ENCODE measurements around the gene PTDSS2.

PTDSS2 gene

DNA sequence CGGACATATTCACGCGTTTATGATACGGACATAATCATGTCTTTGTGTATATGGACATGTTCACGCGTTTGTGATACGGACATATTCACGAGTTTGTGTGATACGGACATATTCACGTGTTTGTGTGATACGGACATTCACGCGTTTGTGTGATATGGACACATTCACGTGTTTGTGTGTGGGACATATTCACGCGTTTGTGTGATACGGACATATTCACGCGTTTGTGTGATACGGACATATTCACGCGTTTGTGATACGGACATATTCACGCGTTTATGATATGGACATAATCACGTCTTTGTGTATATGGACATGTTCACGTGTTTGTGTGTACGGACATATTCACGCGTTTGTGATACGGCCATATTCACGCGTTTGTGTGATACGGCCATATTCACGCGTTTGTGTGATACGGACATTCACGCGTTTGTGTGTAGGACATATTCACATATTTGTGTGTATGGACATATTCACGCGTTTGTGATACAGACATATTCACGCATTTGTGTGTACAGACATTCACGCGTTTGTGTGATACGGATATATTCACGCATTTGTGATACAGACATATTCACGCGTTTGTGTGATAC lies 24.9 kb downstream of the PTDSS2 start:
- no peaks in the 10 kb centered on the region for H4K20me1 ChIP-seq (ENCODE audit: insufficient read depth, low read length)
- no peak overlapping the region for H3K27ac ChIP-seq (ENCODE audit: low read depth, low read length, poor library complexity, severe bottlenecking)

DNA sequence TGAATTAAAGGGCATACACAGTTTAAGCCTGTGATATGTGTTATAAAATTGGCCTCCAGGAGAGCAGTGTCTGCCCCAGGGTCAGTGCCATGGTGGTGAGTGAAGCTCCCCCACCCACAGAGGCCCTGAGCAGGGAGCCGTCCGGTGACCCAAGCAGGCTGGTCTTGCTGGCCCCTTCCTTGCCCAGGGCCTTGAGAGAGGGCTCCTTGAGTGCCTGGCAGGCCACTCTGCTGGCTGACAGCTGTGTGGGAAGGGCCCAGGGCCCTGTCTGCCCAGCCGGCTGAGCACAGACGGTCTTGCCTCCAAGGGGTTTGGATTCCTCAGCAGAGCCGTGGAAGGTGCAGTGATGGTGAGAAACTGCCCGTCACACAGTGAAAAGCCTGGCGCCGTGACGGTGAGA lies 25.9 kb downstream of the PTDSS2 start:
- Histone ChIP-seq H4K20me1 (ENCODE audit: insufficient read depth, low read length) (no peaks in the 10 kb centered on the region), H3K9me3 (ENCODE audit: low read length) (no peaks in the 10 kb centered on the region)

More for the DNA sequence above, 24.9 kb downstream of the PTDSS2 start:
- TF ChIP-seq, protein P1, sequence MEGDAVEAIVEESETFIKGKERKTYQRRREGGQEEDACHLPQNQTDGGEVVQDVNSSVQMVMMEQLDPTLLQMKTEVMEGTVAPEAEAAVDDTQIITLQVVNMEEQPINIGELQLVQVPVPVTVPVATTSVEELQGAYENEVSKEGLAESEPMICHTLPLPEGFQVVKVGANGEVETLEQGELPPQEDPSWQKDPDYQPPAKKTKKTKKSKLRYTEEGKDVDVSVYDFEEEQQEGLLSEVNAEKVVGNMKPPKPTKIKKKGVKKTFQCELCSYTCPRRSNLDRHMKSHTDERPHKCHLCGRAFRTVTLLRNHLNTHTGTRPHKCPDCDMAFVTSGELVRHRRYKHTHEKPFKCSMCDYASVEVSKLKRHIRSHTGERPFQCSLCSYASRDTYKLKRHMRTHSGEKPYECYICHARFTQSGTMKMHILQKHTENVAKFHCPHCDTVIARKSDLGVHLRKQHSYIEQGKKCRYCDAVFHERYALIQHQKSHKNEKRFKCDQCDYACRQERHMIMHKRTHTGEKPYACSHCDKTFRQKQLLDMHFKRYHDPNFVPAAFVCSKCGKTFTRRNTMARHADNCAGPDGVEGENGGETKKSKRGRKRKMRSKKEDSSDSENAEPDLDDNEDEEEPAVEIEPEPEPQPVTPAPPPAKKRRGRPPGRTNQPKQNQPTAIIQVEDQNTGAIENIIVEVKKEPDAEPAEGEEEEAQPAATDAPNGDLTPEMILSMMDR (IDR thresholded peaks at IDR 0.05; ENCODE audit: low read length) = no peak
- TF ChIP-seq EZH2 (IDR thresholded peaks at IDR 0.05; ENCODE audit: borderline replicate concordance, low read length) = no peak
- H2AFZ ChIP-seq (ENCODE audit: low read length) = no peak overlapping the region
- no peaks in the 10 kb centered on the region for H3K4me1 ChIP-seq (ENCODE audit: insufficient read depth, low read length, severe bottlenecking)
- H3K9me2 ChIP-seq (ENCODE audit: low read depth, low read length) = no peaks in the 10 kb centered on the region
- peaks cover 7% of the 10 kb centered on the region for H3K36me3 ChIP-seq (ENCODE audit: insufficient read depth, low read length)
- no peak overlapping the region for H3K9ac ChIP-seq (ENCODE audit: low read length)
- H3K9me3 ChIP-seq (ENCODE audit: low read length) = no peaks in the 10 kb centered on the region
- no peak overlapping the region for H3K4me2 ChIP-seq (ENCODE audit: low read length)
- no peaks in the 10 kb centered on the region for H3F3A ChIP-seq (ENCODE audit: insufficient read depth, low read length)
- H3K4me3 ChIP-seq (ENCODE audit: low read depth, low read length, poor library complexity, severe bottlenecking) = no peak overlapping the region
- no peaks in the 10 kb centered on the region for H3K79me2 ChIP-seq (ENCODE audit: insufficient read depth, low read length)
- no peaks in the 10 kb centered on the region for H3K27me3 ChIP-seq (ENCODE audit: insufficient read depth, low read length)

DNA sequence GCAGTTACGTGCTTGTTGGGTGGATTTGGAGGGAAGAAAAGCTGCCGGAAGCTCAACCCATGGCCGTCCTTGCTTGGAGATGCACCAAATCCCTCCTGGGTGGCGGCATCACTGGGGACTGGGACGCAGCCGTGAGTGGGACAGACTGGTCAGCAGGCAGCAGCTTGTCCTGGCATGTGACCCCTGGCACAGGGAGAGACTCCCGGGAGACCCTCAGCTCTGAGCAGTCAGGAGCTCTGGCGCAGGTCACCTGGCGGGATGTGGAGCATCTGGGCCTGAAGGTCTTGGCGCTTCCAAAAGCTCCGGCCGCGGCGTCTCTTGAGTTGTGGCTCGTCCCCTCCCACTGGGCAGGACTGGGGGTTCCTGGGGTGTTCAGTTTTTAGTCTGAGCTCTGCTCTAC lies 26.3 kb downstream of the PTDSS2 start:
- Histone ChIP-seq H2AFZ (ENCODE audit: low read length) (no peak overlapping the region), H4K20me1 (ENCODE audit: insufficient read depth, low read length) (no peaks in the 10 kb centered on the region), H3K9me2 (ENCODE audit: low read depth, low read length) (no peaks in the 10 kb centered on the region), H3K4me1 (ENCODE audit: insufficient read depth, low read length, severe bottlenecking) (no peaks in the 10 kb centered on the region), H3K79me2 (ENCODE audit: insufficient read depth, low read length) (no peaks in the 10 kb centered on the region), H3K9me3 (ENCODE audit: low read length) (no peaks in the 10 kb centered on the region), H3F3A (ENCODE audit: insufficient read depth, low read length) (no peaks in the 10 kb centered on the region), H3K4me3 (ENCODE audit: low read depth, low read length, poor library complexity, severe bottlenecking) (no peak overlapping the region), H3K27ac (ENCODE audit: low read depth, low read length, poor library complexity, severe bottlenecking) (no peak overlapping the region), H3K36me3 (ENCODE audit: insufficient read depth, low read length) (peaks cover 7% of the 10 kb centered on the region), H3K4me2 (ENCODE audit: low read length) (no peak overlapping the region), H3K9ac (ENCODE audit: low read length) (no peak overlapping the region), H3K27me3 (ENCODE audit: insufficient read depth, low read length) (no peaks in the 10 kb centered on the region)
- no peak for TF ChIP-seq EZH2 (IDR thresholded peaks at IDR 0.05; ENCODE audit: borderline replicate concordance, low read length)
- TF ChIP-seq, protein P1 (IDR thresholded peaks at IDR 0.05; ENCODE audit: low read length) = no peak

More for the DNA sequence above, 25.9 kb downstream of the PTDSS2 start:
- Histone ChIP-seq H3F3A (ENCODE audit: insufficient read depth, low read length) (no peaks in the 10 kb centered on the region), H3K9me2 (ENCODE audit: low read depth, low read length) (no peaks in the 10 kb centered on the region), H3K27me3 (ENCODE audit: insufficient read depth, low read length) (no peaks in the 10 kb centered on the region), H2AFZ (ENCODE audit: low read length) (no peak overlapping the region), H3K27ac (ENCODE audit: low read depth, low read length, poor library complexity, severe bottlenecking) (no peak overlapping the region), H3K4me1 (ENCODE audit: insufficient read depth, low read length, severe bottlenecking) (no peaks in the 10 kb centered on the region), H3K79me2 (ENCODE audit: insufficient read depth, low read length) (no peaks in the 10 kb centered on the region), H3K36me3 (ENCODE audit: insufficient read depth, low read length) (peaks cover 7% of the 10 kb centered on the region), H3K9ac (ENCODE audit: low read length) (no peak overlapping the region), H3K4me3 (ENCODE audit: low read depth, low read length, poor library complexity, severe bottlenecking) (no peak overlapping the region), H3K4me2 (ENCODE audit: low read length) (no peak overlapping the region)
- TF ChIP-seq EZH2 (IDR thresholded peaks at IDR 0.05; ENCODE audit: borderline replicate concordance, low read length) = no peak
- TF ChIP-seq, protein P1 (IDR thresholded peaks at IDR 0.05; ENCODE audit: low read length) = no peak
